Activated effector memory CD4-positive, alpha-beta T cell treated with Interleukin-2 at 50 U/mL for 16 hours (primary cell): Measurements from ENCODE around the gene ECE1.
A peak's percentile ranks its signal among the peaks of the same experiment; 100 is the strongest.

Experiments used
- DNase-seq: peaks from one replicate; pipeline ENCODE4 v3.0.0-alpha.2; 2020

ECE1 gene

DNA sequence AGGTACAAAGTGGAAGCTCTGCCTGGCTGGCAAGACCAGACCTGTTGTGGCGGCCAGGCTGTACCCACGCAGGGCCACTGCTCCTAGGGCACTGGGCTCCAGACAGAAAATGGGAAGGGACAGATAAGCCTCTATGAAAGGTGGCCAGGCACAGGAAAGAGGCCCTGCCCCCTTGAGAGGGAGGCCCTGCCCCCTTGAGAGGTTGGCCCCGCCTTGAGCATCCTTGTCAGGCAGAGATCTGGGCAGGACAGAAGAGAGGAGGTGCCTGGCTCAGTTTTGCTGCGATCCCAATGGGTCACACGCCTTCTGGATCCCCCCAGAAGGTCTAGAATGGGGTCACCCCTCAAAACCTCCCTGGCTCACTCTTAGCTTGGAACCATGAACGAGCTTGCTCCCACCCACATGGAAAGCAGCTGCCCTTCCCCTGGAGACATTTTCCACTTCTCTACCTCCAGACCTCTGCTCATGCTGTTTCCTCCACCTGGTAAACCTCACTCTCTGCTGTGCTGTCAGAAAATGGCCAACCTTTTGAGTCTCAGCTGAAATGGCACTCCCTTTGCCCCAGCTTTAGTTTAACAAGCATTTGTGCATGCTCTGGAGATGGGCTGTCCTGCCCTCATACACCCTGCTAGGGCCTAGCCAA lies 17.5 kb upstream of the ECE1 start:
- no peak for DNase-seq

DNA sequence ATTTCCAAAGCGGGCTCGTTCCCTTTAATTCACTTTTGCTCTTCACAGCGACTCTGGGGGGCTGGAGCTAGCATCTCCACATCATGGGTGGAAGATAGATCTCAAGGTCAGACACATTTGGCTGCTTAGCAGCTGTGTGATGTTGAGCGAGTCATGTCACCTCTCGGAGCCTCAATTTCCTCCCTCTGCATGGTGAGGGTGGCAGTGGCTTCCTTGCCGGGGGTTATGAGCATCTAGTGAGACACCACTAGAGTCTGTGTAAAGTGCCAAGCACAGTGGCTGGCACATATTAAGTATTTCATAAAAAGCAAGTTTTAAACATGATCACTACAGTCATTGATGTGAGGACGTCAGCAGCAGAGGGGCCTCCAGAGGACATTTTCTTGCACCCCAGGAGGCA lies 16.9 kb upstream of the ECE1 start:
- DNase-seq, result no peak

DNA sequence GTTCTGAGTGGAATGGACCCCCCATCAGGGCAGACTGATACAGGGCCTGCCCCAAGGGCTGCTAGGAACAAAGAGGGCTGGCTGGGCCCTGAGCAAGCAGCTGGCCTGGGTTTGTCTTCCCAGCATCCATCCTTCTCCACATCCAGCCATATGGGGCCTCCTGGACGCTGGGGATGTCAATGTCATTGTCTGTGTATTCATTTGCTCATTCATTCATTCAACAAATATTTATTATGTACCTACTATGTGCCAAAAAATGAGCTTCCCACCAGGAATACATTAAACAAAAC lies 15.6 kb upstream of the ECE1 start:
- no peak for DNase-seq

DNA sequence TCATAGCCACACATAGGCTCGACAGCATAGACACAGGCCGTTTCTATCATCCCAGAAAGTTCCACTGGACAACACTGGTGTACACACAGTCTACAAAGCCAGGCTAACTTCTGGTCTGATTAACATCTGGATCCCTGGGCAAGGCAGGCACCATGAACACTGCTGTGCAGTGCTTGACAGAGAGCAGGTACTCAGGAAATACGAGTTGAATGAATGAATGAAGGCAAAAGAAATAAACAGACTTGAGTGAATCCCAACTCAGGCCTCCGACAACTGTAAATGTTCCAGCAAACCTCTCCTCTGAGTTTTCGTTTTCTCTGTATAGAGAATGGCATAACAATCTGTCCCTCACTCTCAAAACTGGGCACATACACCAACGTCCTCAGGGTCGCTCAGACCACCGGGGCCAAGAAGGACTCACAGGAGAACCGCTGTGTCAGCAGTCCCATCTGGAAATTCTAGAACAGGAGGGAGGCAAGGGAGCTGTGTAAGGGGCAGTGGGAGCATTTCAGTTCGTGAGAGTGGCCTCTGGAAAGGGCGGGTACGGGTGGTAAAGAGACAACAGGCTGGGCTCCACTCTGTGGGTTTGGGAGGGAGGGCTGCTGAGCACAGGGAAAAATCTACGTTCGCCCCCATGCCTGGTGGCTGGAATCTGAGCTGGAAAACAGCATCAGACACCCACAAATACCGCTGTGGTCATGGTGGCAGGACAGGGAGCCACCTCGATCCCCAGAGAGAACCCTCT lies 15.1 kb upstream of the ECE1 start:
- DNase-seq, result no peak

DNA sequence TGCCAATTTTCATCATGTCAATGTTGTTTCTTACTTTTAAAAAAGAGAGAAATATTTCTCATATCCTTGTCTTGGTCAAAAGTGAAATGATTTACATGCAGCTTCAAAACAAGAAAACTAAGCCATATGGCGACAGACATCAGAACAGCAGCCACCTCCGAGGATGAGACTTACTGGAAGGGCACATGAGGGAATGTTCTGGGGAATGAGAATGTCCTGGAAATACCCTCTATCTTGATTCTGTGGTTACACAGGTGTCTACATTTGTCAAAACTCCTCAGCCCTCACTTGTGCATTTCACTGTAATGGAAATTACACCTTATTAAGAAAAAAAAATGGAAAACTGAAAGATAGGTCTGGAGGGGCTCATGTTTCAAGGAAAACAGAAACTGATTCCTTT lies 14.2 kb upstream of the ECE1 start:
- DNase-seq, result no peak

DNA sequence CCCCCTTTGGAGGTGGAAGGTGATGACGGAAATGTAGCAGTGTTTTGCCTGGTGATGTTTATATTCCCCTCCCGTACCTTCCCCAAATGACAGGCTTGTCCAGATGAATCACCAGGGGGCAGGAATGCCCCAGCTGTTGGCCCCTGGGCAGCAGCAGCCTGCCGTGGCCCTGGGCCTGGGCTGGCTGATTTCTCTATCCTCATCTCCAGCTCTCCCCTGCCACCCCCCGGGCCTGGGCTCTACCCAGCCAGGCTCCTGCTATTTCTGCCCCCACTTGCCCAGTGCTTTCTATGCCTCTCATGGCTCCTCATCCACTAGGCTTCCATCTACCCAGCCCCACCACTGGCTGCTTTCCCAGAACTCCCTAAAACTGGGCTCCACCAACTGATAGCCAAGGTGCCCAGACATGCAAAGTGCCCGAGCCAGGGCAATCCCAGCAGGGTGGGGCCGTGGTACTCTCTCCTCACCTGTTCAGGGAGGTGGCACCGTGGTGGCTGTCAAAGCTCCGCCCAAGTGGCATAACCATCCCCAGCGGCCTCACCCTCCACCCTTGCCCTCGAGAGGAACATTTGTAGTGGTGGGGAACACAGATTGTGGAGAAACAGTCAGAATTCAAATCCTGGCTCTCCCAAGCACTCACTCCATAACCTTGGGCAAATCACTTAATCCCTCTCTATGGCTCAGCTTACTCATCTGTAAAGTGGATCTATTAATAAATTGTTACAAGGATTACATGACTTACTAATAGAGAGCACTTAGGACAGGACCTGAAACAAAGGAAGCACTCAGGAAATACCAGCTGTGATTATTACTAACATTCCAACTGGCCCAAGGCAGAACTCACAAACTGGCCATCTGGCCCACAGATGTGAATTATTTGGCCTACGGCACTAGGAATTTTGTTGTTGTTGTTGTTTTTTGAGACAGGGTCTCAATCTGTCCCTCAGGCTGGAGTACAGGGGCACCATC lies 12.8 kb upstream of the ECE1 start:
- DNase-seq, result no peak

DNA sequence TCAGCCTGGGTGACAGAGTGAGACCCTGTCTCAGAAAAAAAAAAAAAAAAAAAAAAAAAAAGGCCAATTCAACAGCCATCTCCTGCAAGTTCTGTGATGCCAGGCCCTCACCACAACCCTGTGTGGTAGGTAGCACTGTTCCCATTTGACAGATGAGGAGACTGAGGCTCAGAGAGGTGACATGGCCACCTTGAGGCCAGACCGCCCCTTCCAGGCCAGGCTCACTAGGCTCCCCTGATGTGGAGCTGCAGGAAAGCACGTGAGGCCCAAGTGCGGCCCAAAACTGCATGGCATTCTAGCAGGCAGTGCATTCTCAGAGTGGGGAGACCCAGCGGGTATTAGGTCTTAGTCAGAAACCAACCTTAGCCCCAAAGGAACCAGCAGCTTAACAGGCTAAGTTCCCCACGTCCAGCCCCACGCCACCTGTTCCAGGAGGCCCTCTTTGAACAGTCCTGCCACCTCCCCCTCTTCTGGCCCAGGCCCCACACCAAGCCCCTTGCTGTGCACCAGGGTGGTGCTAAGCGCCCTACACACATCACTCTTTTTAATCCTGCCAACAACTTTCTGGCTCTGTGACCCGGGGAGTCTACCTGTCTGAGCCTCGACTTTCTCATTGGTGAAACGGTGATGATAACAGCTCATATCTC lies 11.7 kb upstream of the ECE1 start:
- DNase-seq, result no peak

DNA sequence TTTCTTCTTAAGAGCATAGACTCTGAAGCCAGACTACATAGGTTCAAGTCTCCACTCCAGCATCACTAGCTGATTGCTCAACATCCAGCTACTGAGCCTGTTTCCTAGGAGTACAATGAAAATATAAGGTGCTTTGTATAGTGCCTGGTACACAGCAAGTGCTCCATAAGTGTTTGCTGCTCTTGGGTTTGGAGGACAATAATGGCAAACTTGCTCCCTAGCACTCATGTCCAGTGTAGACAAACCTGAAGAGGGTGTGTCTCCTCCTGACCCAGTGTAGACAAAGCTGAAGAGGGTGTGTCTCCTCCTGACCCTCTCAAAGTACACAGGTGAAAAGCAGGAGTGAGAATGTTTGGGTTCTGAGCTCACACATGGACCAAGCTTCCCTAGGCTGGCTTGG lies 10.5 kb upstream of the ECE1 start:
- no peak for DNase-seq

DNA sequence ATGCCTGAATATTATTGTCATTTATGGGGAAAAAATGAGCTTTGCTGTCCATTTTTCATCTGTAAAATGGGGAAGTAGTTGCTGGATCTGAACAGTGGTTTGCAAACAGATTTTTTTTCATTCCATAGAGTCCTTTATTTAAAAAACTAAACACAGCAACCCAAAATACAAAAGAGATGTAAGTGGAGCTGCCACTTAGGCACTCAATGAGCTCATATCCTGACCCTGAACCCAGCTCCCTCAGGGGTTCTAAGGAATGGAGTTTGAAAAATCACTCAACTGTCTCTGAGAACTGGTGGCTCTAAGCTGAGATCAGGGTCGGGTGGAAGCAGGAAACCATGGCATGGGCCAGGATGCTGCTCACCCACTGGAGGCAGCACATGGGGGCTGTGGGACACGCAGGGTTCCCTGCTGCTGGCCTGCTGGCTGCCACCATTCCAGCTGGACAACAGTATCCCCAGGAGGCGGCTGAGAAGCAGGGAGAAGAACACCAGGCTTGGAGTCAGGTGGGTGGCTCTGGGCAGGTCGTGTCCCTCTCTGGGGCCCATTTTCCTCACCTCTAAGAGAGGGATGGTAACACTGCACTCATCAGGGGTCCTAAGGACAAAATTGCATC lies 9.6 kb upstream of the ECE1 start:
- no peak for DNase-seq

DNA sequence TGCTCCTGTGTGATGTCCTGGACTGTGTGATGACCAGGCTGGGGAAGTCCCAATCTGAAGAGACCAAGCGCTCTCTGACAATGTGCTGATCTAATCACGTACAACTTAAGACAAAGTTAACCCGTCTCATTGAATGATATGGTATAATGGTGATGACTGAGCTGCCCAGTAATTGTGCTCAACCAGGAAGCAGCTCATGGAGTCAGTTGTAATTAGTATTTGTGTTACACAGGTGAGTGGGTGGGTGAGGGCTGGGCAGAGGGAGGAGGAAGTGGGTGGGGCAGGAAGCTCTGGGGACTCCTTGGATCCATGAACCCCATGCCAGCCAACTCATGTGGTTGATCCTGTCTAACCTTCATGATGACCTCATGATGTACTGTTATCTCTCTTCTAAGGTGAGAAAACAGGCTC lies 8.7 kb upstream of the ECE1 start:
- no peak for DNase-seq

DNA sequence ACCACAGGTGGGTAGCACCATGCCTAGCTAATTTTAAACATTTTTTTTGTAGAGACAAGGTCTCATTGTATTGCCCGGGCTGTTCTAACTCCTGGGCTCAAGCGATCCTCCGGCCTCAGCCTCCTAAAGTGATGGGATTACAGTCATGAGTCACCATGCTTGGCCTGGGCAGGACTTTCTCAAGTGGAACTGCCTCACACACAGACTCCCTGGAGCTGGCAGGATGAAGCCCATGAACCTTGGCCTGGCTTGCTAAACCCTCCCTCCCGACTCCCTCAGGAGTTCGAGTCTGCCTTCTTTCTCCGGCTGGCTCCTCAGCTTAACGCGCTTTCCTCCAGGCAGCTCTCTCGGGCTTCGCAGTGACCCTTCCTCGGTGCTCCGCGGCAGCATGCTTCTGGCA lies 7.7 kb upstream of the ECE1 start:
- no peak for DNase-seq

DNA sequence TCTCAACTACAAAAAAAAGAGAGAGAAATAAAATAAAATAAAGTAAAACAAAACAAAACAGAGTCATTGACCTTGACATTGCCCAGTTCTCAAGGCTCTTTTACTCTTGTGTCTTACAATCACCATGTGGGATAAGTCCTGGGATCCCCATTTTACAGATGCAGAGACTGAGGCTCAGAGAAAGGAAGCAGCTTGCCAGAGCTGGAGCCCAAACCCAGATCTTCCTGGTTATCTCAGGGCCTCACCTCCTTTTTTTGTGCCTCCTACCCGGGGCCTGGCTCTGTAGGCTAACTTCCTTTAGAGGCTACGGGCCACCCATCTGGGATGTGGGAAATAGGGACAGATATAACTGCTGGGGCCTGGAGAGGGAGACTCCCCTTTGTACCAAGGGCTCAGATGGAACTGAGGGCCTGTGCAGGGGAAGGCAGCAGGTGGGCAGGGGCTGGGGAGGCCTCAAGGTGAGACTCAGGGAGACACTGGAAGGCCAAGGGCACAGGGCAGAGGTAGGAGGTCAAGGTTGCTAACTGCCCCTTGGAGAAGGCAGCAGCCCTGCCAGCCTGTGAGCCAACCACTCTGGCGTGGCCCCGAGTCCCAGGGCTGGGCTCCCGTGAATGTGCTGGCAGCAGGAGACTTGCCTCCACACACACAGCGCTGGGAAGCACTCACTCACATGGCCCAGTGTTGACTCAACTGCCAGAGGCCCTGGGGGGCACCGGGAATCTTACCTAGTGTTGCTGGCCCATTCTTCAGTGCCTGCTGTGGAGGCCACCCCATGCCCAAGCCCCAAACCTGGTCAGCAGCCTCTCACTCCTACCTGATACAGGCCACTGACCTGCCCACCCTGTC lies 6.5 kb upstream of the ECE1 start:
- no peak for DNase-seq

DNA sequence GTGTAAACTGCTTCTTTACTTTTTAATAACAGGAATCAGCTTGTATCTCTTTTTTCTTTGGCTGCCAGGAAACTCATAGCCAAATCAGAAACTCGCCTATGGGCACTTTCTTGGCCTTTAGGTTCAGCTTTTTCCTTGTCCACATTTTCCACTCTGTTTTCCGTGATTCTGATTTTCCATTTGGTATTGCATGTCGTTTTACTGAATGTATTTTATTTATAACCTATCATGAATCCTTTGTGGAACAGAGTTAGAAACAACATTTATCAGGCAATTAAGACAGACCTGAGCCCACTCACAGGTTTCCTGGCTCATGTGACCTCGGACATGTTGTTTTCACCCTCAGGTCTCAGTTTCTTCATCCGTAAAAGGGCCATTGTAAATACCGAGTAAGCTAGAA lies 5.3 kb upstream of the ECE1 start:
- no peak for DNase-seq

DNA sequence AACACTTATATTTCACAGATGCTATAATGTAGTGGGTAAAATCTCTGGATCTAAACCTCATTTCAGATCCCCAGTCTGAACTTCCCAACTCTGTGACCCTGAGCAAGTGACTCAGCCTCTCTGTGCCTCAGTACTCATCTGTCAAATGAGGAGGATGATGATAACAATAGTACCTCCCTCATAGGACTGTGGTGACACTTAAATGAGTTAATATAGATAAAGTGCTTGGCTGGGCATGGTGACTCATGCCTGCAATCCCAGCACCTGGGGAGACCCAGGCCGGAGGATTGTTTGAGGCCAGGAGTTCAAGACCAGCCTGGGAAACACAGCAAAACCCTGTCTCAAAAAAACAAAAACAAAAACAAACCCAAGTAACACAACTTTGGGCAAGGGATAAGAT lies 4.7 kb upstream of the ECE1 start:
- peak; percentile 31 for DNase-seq

DNA sequence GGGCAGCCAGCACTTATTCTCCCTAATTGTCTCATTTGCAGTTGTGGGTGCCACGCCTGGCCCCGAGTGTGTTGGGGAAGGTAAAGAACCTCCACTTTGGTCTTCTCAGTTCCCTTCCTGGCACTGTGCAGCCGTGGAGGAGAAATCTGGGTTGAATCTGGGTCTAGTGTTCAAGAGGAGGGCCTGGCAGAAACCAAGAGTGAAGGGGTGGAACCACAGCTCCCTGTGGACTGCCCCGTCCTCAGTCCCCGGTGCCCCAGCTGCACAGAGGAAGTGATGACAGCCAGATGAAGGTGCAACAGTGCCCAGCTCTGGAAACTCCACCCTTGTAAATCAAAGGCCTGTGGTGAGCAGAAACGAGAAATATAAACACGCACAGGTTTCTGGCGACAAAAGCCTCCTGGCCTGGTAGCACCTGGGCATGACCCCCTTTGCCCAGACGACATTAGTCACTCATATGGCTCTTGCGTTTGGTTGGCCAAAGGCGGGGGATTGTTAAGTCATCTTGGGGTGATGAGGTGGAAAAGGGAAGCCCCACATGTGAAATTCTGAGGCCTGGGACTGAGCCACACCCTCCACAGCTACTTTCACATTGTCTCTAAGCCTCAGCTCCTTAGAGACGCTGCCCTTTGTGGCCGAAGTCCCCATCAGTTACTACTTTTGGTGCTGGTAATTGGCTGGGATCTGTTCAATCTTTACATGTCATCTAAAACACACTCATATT lies 4.2 kb upstream of the ECE1 start:
- peak; percentile 87 for DNase-seq

DNA sequence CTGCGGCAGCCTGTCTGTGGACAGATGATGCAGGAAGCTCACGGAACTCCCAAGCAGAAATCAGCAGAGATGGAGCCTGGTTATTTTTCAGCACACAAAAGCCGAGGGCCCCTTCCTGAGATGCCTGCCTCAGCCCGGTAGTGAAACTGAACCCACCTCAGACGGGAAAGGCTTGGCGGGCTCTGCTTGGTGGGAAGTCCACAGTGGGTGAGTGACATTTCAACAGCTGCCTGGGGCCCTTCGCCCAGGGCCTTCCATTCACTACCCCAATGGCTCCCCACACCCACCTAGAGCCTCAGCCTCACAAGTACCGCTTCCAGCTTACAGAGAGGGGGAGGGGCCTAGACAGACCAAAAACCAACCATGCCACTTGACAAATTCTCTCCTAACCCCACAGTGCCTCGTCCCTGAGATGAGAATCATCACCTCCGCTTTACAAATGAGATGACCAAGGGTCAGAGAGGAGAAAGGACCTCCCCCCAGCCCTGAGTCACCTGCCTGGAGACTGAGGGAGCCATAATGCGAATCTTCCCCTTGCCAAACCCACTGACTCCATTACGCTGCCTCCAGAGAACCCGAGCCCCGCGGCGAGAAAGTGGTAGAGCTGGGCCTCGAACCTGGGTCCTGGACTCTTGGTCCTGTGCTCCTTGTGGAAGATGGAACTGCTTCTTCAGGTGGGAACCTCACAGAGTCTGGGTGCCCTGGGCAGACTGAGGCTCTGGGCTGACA lies 3.4 kb upstream of the ECE1 start:
- peak; percentile 59 for DNase-seq

DNA sequence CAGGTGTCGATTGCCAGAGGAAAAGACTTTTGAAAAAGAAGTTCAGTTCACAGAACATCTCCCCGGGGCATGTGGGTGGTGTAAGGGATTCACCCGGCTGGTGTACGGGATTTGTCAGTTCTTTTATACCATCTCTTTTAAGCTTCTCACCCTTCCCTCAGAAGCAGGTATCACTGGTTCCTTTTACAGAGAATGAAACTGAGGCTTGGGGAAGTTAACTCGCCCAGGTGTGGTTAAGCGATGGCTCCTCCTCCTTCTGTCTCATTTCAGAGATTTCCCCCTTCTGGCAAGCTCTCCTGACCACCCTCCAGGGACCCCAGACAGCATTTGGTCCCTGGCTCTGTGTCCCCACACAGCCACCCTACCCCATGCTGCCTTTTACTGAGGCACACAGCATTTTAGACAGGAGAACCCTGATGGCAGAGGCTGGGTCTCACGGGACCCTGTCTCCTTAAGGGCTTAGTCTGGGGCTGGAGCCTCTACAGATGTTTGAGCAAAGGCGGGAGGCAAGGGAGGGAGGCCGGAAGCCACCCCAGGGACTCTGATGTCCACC lies 2.8 kb upstream of the ECE1 start:
- DNase-seq, result peak; percentile 36

DNA sequence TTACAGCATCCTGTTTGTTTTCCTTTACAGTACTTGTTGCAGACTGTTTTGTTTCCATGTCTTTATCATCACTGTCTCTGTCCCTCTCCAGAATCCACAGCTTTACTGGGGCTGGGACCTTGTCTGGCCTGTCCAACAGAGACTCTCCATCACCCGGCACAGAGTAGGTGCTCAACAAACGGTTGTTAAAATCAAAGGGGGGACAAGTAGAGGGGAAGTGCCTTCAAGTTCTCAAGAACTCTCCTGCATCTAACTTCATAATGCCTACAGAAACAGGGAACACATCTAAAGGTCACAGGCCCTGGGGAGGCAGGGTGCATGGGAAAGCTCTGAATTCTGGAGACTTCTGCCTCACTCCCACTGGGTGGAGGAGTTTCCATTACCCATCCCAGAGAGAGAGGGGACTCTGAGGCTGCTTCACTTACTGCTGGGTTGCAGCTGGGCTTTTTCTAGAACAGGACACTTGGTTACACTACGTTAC lies 2.3 kb upstream of the ECE1 start:
- no peak for DNase-seq

DNA sequence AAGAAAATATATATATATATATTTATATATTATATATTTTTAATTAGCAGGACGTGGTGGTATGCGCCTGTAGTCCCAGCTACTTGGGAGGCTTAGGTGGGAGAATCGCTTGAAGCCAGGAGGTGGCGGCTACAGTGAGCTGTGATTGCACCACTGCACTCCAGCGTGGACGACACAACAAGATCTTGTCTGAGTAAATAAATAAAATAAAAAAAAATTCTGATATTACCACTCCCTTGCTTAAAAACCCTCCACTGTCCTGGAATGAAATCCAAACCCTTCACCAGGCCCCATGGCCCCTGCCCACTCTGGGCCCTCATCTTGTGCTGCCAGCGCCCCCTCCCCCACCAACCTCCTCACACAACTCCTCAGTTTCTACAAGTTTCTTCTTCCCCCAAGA lies 1.7 kb upstream of the ECE1 start:
- no peak for DNase-seq

DNA sequence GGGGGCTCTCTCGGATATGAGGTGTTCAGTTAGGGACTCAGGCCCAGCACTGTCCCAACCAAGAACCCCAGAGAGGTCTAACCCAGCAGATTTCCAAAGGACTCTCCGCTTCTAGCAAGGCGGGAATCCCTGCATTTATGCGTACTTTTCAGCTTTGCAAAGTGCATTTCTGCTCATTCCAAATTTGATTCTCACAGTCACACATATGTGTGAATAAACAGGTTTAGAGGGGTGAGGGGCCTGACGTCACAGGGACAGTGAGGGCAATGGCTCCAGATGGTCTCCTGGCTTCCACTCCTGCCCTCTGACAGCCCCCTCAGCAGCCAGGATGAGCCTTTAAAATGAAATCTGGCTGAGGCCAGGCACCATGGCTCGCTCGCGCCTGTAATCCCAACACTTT lies 921 bp upstream of the ECE1 start:
- no peak for DNase-seq
